ENCODE results near the gene STRAP.
"Not testable (repeated sequence)": the region's sequence is repeated elsewhere in the genome, so short reads cannot be mapped to it uniquely, and the experiment has no call there.

STRAP gene

GRCh38 chr12:15933751-15934150 is 51.6 kb downstream of the STRAP start:
- TF ChIP-seq CTCF (conservative IDR thresholded peaks at IDR 0.05; ENCODE audit: low read depth, low read length) = no peak
- no peak for DNase-seq (ENCODE audit: low read depth)
- no peak overlapping the region for H3K4me3 ChIP-seq (ENCODE audit: low read depth, low read length)

- DNase-seq (ENCODE audit: low read depth) = no peak
- H3K4me3 ChIP-seq (ENCODE audit: low read depth, low read length) = no peak overlapping the region
- no peak for TF ChIP-seq CTCF (conservative IDR thresholded peaks at IDR 0.05; ENCODE audit: low read depth, low read length)
Measured at GRCh38 chr12:15936751-15937150, 54.6 kb downstream of the STRAP start.

- no peak overlapping the region for H3K4me3 ChIP-seq (ENCODE audit: low read depth, low read length)
- no peak for TF ChIP-seq CTCF (conservative IDR thresholded peaks at IDR 0.05; ENCODE audit: low read depth, low read length)
Measured at GRCh38 chr12:15937902-15938301, 55.7 kb downstream of the STRAP start.

GRCh38 chr12:15939111-15939510 is 56.9 kb downstream of the STRAP start:
- H3K4me3 ChIP-seq (ENCODE audit: low read depth, low read length) = no peak overlapping the region
- no peak for TF ChIP-seq CTCF (conservative IDR thresholded peaks at IDR 0.05; ENCODE audit: low read depth, low read length)
- DNase-seq (ENCODE audit: low read depth) = no peak

More at GRCh38 chr12:15937902-15938301, 55.7 kb downstream of the STRAP start:
- no peak for DNase-seq (ENCODE audit: low read depth)

- no peak for TF ChIP-seq CTCF (conservative IDR thresholded peaks at IDR 0.05; ENCODE audit: low read depth, low read length)
- no peak for DNase-seq (ENCODE audit: low read depth)
- H3K4me3 ChIP-seq (ENCODE audit: low read depth, low read length) = no peak overlapping the region
Measured at GRCh38 chr12:15942475-15942874, 60.3 kb downstream of the STRAP start.

- not testable (repeated sequence) for DNase-seq (ENCODE audit: low read depth); H3K4me3 ChIP-seq (ENCODE audit: low read depth, low read length)
Measured at GRCh38 chr12:15943519-15943918, 61.3 kb downstream of the STRAP start.

GRCh38 chr12:15948461-15948860 is 66.3 kb downstream of the STRAP start:
- H3K4me3 ChIP-seq (ENCODE audit: low read depth, low read length); DNase-seq (ENCODE audit: low read depth): not testable (repeated sequence)

Data from choroid plexus epithelial cell (primary cell).